HG02840 (cell line): Measurements from ENCODE around the gene TMEM60.
A peak's percentile ranks its signal among the peaks of the same experiment; 100 is the strongest.
"Not testable (repeated sequence)": the region's sequence is repeated elsewhere in the genome, so short reads cannot be mapped to it uniquely, and the experiment has no call there.

Experiments
- ATAC-seq: cut with Tn5 transposase; IDR thresholded peaks from one replicate; pipeline ENCODE4 v1.9.1; 2021; ENCODE audit warnings: mild to moderate bottlenecking, moderate library complexity, moderate number of reproducible peaks; ENCODE audit not compliant: unreplicated experiment, low FRiP score

The TMEM60 gene

DNA sequence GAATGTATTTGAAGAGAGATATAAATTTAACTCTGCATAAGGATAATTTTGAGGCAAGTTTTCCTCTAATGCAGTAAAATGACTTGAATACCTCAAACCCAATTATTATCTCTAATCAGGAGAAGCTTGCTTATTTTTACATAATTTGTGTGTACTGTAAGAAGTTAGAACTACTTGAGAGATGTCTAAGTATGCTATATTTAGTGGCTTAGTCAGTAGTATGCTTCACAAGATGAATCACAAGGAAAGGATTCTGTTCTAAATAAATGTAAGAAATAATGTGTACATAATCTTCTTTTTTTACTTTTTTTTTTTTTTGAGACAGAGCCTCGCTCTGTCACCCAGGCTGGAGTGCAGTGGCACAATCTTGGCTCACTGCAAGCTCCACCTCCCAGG is 14.1 kb upstream of the TMEM60 start:
- ATAC-seq, result no peak

DNA sequence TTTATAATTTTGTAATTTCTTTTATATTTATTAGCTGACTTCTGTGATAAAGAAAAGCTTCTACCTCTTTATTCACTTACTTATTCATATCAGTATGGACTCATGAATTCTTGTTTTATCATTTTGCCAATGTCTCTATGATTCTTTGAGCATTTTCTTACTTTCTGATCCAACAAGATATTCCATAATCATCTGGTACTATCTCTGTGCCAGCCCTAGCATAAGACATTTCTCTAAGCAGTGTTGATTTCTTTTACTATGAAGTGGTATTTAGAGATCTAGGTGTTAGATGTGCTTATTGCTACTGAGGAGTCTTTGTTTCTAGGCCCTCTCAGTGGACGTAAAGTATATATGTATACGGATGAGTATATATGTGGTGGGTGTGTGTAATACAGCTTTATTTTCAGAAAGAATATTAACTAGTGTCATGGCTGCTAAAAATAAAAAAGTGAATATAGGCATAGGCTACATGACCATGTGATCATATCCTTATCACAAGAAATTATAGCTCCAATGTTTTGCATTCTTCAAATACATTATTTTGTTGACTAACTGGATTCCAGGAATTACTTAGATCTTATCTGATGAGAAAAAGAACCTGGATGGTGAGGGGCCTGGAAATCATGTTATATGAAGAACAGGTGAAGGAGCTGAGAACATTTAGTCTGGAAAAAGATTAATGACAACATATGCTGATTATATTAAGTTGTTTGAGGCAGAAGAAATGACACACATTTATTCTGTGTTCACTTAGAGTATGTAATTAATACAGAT is 13.5 kb upstream of the TMEM60 start:
- ATAC-seq, result no peak

DNA sequence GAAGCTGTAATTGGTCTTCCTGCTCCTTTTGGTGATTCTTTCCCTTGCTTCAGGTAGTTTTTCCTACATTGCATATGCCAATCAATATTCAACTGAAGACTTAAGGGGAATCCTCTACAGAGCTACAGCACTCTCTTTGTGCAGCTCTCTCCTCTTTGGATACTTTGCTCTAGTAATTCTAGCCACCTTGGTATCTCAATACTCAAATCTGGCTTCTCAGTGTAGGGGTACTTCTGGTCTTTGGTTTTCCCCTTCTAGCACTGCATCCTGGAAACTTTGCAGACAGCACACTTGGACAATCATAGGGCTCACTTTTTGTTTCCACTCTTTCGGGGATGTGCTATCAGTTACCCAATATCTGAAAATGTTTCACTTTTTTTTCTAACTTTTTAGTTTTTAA is 10.3 kb upstream of the TMEM60 start:
- no peak for ATAC-seq

DNA sequence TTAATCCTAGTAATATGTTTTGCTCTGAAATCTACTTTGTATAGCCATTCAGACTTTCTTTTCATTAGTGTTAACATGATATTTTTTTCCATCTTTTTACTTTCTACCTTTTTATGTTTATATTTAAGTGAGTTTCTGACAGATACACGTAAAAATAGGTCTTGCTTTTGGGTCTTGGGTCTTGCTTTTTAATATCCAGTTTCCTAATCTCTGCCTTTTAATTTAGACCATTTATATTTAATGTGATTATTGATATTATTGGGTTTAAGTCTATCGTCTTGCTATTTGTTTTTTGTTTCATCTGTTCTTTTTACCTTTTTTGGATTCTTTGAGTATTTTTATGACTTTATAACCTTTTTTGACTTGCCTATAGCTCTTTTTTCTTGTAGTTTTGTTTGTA is 8.2 kb upstream of the TMEM60 start:
- no peak for ATAC-seq

DNA sequence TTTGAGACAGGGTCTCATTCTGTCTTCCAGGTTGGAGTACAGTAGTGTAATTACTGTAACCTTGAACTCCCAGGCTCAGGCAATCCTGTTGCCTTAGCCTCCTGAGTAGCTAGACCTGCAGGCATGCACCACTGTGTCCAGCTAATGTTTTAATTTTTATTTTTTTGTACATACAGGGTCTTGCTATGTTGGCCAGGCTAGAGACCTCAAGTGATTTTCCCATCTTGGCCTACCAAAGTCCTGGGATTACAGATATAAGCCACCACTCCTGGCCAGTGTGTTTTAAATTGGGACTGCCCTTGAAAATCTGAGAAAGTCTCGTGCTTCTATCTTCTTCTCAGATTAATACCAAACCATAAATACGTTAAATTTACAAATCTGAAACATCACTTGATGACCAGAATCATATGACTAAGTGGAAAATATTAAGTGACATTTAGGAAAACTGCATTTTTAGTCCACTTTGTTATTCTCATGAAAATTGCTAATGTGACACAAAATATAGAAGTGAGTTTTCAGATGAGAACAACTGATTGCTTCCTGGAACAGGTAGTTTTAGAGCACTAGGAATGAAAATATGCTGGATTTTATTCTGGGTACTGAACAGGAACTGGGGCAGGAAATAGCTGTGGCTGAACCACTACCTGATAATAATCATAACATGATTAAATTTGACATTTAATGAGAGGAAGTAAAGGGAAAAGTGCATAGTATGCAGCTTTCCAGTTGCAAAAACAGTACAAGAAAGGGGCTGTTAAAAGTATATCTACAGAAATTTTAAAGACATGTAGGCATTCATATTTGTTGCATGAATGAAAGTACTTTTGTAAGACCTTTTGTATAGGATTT is 4.5 kb upstream of the TMEM60 start:
- ATAC-seq, result no peak

DNA sequence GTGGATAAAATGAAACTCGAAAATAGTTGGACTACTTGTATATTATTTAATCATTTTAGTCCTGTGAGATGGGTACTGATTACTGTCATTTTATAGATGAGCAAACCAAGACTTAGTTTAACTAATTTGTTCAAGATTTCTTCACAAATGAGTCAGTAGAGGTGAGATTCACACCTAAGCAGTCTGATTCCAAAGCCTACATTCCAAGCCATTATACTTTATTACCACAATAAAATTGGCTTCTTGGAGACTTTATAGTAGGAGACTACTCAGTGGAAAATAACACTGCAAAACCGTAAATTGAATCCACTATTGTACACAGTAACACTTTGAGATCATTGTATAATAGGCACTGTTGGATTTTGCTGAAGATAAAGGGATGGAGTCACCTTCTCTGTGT is 2.5 kb upstream of the TMEM60 start:
- ATAC-seq, result no peak

DNA sequence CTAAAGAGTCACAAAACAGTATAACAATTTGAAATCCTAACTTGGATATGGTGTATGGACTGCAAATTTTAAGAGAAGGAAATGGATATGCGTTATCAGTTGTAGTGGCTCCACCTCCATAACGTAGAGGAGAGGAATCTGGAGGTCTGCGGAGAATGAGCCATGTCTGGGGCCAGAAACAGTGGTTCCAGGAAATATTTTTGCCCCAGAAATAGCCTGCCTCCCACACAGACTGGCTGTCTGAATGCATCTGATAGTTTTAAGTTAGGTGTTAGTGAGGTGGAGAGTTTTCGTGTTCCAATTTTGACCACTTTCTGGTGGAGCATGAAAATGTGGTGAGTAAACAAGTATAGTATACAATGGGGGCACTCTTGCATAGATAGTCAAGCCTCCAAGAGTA is 1.9 kb upstream of the TMEM60 start:
- no peak for ATAC-seq

DNA sequence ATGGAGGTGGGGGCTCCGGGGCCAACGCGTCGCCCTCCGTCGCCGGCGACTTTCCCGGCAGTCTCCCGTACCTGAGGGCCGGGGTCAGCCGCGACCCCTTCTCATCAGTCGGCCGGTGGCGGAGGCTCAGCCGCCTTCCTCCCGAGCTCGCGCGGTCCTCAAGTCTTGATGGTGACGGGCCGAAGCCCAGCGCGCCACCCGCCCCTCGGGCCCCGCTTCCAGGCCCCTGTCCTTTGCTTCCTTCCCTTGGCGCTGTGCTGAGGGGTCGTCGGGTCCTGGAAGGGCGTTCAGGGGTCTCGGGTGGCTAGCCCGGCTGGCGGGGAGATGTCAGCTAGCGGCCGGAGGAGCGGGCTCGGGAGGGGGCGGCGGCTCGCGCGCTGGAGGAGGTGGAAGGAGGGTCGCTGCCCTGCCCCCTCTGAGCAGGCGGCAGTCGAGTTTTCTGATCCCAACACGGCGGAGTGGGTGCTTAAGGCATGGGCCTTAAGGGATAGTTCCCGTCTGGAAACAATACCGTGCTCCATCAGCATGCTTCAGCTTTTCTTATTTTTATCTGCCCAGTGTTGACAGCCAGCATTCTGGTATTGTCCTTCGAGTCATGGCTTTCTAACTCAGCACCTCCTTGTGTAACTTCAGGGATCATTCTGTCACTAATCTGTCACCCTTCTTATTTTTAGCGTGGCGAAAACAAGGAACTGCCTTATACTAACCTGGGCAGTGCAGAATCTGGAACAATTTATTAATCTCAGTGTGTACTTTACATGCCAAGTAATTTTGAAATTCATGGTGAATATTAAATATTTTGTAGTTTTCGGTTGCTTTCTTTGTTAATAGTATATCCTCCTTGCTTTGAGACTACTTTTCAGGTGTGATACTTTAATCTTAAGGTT is 1.1 kb upstream of the TMEM60 start:
- ATAC-seq, result no peak

DNA sequence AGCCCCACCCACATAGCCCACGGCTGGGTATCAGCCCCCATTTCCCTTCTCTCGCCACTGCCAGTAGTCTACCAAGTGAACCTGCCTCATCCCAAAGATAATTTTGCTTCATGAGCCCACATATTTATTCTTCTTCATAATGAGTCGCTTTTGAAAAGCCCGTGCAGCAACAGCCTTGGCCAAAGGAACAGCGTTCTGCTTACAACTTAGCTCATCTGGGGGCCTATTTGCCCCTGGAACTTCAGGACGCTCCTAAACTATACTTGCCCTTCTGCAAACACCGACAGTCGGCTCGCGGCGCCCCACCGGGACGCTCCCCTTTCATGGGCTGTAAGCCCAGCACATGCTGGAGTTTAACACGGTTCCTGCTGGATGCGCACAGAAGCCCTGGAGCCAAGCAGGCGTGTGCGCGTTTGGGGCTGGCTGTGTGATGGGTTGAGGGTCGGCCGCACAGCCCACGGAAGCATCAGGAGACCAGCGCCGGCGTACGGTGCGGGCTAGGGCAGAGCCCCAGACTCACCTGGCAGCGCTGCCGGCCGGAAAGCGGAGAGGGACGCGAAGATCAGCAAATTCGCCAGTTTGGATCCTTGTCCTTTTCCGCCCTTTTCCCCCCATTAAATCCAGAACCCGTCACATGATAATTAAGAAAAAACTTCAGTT is 370 bp downstream of the TMEM60 start:
- ATAC-seq, result peak; percentile 32

DNA sequence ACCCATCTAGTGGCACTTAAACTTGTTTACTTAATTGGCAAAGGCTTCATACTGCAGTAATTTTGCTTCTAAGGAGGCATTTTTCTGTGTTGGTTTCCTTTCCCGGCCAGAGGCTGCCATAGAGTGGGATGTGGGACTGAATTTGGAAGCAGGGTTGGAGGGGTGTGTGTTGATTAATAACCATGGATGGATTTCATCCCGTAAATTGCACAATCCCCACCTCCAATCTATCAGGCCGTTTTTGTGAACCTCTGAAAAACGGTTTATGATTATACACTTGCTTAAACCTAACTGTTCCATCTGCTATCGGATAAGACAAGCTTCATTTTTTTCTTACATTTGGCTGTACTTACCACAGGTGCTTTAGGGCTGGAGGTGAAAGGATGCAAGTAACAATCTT is 1.3 kb downstream of the TMEM60 start:
- no peak for ATAC-seq

DNA sequence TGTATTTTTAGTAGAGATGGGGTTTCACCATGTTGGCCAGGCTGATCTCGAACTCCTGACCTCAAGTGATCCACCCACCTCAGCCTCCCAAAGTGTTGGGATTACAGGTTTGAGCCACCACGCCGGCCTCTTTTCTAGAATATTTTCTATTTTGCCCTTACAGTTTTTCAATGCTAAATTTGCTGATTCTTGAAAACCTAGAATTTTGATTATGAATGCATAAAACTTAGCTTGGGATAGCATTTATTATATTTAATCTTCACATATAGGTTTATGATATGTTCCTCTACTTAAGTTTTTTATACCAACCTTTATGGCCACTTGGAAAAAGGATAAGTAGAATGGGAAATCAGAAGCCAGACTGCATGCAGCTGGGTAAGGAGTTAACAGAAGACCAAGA is 2.1 kb downstream of the TMEM60 start:
- ATAC-seq, result no peak

DNA sequence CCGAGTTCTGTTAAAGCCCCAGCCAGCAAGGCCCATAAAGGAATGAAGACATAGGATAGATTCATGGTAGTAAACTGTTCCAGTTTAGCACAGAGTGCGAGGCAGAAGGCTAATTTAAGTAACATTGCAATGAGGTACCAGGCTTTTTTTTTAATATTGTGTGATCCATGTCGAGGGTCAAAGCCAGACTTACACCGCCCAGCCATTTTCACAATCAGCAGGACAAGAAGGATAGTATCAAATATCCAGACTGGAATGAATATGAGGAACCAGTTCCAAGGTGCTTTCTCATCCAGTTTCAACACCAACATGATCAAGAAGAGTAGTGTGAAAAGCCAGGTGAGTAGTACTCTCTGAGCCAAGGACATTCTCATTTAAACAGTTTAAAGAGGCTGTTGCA is 4.2 kb downstream of the TMEM60 start:
- ATAC-seq, result no peak

DNA sequence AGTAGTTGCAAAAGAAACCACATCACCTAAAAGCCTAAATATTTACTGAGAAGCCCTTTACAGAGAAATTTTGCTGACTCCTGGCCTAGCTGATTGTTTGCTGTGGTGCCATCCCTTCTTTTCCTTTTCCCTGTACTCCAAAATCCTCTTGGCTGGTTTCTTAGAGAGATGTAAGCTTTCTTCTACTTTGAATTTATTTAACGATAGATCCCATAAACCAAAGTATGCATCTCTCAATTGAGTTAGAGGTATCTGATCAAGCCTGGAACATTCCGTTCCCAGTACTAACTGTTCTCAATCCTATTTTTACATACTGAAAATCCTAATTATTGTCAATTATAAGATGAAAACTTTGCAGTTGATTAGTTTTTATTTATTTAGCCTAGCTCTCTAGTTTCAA is 6.3 kb downstream of the TMEM60 start:
- ATAC-seq, result no peak

DNA sequence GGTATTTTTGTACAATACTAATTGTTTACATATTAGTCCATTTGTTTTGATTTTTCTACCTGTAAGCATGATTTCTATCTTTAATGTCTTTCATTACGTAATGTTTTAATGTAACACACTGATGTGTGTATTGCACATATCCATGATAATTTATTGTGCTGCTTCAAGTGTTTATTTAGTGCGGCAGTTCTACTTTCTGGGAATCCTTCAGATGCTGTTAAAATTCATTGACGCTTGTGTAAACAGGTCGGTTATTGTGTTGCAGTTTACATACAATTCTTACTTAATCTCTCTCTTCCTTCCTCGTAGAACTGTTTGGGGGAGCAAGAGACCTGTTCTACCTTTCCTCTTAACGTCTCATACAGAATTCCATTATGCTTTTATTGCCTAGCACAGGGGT is 6.9 kb downstream of the TMEM60 start:
- ATAC-seq, result no peak

DNA sequence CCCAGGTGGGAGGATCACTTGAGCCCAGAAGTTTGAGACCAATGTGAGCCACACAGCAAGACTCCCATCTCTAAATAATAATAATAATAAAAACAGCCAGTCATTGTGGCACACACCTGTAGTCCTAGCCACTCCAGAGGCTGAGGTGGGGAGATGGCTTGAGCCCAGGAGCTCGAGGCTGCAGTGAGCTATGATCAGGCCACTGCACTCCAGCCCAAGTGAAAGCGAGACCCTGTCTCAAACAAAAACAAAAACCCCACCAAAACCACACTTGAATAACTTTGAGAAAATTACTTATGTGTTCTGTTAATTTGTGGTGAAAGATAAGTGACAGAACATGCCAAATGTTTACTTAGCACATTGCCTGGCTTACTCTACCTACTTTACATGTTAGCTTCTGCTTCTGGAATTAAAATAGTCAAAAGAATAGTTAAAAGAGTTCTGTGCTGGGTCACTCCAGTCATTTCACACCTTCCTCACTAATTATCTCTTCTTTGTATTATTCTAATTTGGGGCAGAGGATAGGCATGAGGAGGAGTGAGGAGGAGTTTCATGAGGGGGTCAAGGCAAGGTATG is 9.8 kb downstream of the TMEM60 start:
- ATAC-seq, result peak; percentile 55

DNA sequence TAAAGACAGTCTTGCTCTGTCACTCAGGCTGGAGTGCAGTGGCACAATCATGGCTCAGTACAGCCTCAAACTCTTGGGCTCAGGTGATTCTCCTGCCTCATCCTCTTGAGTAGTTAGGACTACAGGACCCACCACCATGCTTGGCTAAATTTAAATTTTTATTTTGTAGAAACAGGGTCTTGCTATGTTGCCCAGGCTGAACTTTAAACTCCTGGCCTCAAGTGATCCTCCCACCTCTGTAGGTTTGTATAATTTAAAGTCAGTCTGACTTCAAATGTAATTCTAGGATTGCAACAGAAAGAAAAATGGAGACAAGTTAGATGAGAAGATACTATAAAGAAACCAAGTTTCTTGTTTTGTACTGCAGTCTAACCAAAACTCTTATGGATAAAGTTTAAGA is 11.5 kb downstream of the TMEM60 start:
- no peak for ATAC-seq

DNA sequence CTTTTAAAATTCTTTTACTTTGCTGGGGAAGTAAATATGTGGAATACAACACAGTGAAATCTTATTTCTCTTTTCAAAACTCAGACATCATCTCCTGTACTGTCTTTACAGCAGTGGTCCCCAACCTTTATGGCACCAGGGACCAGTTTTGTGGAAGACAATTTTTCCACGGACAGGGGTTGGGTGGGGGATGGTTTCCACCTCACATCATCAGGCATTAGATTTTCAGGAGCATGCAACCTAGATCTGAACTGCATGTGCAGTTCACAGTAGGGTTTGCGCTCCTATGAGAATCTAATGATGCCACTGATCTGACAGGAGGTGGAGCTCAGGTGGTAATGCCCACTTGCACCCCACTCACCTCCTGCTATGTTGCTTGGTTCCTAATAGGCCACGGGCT is 12.2 kb downstream of the TMEM60 start:
- no peak for ATAC-seq

DNA sequence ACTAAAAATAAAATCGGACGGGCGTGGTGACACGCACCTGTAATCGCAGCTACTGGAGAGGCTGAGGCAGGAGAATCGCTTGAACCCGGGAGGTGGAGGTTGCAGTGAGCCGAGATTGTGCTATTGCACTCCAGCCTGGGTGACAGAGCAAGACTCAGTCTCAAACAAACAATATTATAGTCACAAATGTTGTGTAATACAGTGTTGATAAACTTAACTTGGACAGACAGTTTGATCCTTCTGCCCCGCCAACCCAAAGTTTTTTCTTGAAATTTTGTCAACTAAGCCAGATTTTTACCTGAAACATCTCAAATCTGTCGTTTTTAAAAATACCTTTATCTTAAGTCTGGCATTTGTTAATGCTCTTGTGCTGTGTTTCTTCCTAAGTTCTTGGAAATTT is 13.8 kb downstream of the TMEM60 start:
- not testable (repeated sequence) for ATAC-seq

DNA sequence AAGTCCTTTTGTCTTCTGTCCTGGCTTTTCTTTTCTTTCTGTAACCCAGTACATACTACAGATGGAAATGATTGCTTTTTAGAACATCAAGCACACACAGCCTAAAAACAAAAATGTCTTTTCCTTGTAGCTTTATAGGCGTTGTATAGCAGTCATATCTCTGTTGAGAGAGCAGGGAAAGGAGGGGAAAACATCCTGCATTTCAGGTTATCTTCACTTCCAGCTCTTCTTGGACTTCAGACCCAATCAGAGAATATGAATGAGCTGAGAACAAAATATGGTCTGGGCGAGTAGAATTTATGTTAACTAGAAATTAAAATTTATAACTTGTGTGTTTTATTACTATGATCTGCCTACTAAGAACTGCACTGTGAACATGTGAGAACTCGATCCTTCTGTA is 14.7 kb downstream of the TMEM60 start:
- no peak for ATAC-seq

DNA sequence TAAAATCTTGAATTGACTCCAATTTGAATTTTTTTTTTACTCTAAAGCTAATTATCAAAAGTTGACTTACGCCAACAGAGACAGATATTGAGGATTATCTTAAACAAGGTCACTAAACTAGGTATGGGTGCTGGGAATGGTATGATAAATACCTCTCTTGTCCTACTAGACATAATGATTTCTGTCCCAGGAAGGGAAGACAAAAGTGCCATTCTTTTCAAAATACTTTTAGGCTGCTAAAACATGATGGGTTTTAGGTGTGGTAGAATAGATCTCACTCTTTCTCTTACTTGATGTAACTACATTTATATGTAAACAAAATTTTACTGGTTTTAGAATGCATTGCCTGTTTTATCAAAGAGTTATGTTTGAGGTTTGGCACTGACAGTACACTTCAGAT is 15.1 kb downstream of the TMEM60 start:
- ATAC-seq, result no peak
